HEK293 (cell line): ENCODE measurements around the gene TST.

Source experiments
- CTCF ChIP-seq: fragments of 450-650 bp; formaldehyde crosslinking; IDR thresholded peaks from 2 replicates; pipeline ENCODE4 v1.5.1; 2016; ENCODE audit warnings: missing biosample characterization, missing genetic modification characterization
- ZBTB8A ChIP-seq: fragments of 450-650 bp; formaldehyde crosslinking; IDR thresholded peaks from 2 replicates; pipeline ENCODE4 v1.5.1; 2016; ENCODE audit warnings: missing biosample characterization, missing genetic modification characterization
- ZNF114 ChIP-seq: fragments of 450-650 bp; formaldehyde crosslinking; IDR thresholded peaks from 2 replicates; pipeline ENCODE4 v1.5.0; 2017; ENCODE audit warnings: missing biosample characterization, missing genetic modification characterization
- ZNF280D ChIP-seq: fragments of 450-650 bp; formaldehyde crosslinking; IDR thresholded peaks from 2 replicates; pipeline ENCODE4 v1.5.1; 2016; ENCODE audit warnings: missing biosample characterization, missing genetic modification characterization
- ZNF843 ChIP-seq: fragments of 450-650 bp; formaldehyde crosslinking; IDR thresholded peaks from 2 replicates; pipeline ENCODE4 v1.5.1; 2016; ENCODE audit warnings: missing biosample characterization, missing genetic modification characterization
- ZSCAN16 ChIP-seq: fragments of 450-650 bp; formaldehyde crosslinking; IDR thresholded peaks from 2 replicates; pipeline ENCODE4 v1.5.1; 2016; ENCODE audit warnings: missing biosample characterization, missing genetic modification characterization
- ZSCAN18 ChIP-seq: fragments of 450-650 bp; formaldehyde crosslinking; IDR thresholded peaks from 2 replicates; pipeline ENCODE4 v1.5.1; 2016; ENCODE audit warnings: missing biosample characterization, missing genetic modification characterization
- ZSCAN23 ChIP-seq: fragments of 450-650 bp; formaldehyde crosslinking; IDR thresholded peaks from 2 replicates; pipeline ENCODE4 v1.5.1; 2016; ENCODE audit warnings: missing biosample characterization, missing genetic modification characterization

GRCh38 chr22:37018086-37018814, 997 bp downstream of the TST start:
- no peak for TF ChIP-seq ZNF114 (tag by site-specific recombination)
- TF ChIP-seq ZSCAN18 (tag by site-specific recombination), result no peak
- TF ChIP-seq CTCF (tag by site-specific recombination), result no peak
- no peak for TF ChIP-seq ZNF843 (tag by site-specific recombination)
- TF ChIP-seq ZSCAN23 (tag by site-specific recombination), result no peak
- no peak for TF ChIP-seq ZBTB8A
- no peak for TF ChIP-seq ZSCAN16 (tag by site-specific recombination)
- TF ChIP-seq ZNF280D (tag by site-specific recombination), result no peak
